Astrocyte of the spinal cord (primary cell): ENCODE results near the gene NKX2-4.
"Not testable (repeated sequence)": the region's sequence is repeated elsewhere in the genome, so short reads cannot be mapped to it uniquely, and the experiment has no call there.

Source experiments
- DNase-seq: peaks from one replicate; pipeline ENCODE4 v3.0.0; 2011; ENCODE audit warnings: low read depth, low spot score
- H3K4me3 ChIP-seq: 2 replicates; pipeline ENCODE4 v1.5.1; 2011; ENCODE audit warnings: low read depth, mild to moderate bottlenecking, low read length, moderate library complexity
- in situ Hi-C: cut with HindIII; loops from 2 replicates; pipeline ENCODE4 v1.10.0; 2017; ENCODE audit warnings: low sequenced_read_pairs
- TF ChIP-seq, protein P1 (sequence below): IDR thresholded peaks from 2 replicates; pipeline ENCODE4 v1.5.1; 2012; ENCODE audit warnings: low read depth, mild to moderate bottlenecking, low read length, inconsistent platforms

Gene NKX2-4

DNA sequence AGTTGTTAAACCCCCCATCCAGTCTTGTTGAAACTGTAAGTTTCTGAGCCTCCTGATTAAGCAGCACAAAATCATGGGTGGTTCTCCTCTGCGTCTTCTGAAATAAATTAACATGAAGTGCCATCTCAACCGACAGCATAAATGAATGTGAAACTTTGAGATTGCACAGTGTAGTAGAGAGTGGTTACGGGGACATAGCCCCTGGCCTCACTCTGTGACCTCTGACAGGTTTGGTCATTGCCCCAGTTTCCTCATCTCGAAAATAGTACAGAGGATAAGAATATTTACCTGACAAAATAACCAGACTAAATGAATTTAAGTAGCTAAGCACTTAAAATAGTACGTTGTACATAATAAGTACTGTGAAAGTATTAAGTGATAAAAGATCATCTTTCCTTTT lies 19.1 kb downstream of the NKX2-4 start:
- no peak for DNase-seq
- TF ChIP-seq, protein P1, sequence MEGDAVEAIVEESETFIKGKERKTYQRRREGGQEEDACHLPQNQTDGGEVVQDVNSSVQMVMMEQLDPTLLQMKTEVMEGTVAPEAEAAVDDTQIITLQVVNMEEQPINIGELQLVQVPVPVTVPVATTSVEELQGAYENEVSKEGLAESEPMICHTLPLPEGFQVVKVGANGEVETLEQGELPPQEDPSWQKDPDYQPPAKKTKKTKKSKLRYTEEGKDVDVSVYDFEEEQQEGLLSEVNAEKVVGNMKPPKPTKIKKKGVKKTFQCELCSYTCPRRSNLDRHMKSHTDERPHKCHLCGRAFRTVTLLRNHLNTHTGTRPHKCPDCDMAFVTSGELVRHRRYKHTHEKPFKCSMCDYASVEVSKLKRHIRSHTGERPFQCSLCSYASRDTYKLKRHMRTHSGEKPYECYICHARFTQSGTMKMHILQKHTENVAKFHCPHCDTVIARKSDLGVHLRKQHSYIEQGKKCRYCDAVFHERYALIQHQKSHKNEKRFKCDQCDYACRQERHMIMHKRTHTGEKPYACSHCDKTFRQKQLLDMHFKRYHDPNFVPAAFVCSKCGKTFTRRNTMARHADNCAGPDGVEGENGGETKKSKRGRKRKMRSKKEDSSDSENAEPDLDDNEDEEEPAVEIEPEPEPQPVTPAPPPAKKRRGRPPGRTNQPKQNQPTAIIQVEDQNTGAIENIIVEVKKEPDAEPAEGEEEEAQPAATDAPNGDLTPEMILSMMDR: no peak
- in situ Hi-C loops: no loop called here
- H3K4me3 ChIP-seq: no peak overlapping the region

DNA sequence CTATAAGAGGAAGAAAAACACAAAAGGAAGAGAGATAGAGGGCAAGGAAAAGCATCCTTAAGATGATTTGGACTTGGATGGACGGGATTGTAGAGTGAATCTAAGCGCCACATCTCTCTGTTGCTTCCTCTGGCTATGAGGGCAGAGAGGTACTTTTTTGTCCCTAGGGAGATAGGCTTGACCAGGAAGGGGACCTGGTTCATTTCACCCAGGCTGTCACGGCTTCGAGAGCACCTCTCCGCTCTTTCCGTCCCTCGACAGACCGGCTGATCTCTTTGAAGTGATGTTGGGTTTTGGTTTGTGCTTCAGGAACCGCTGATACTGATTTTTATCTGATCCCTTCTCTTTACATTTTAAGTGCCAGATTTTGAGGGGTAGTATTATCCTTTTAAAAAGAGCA lies 19.6 kb downstream of the NKX2-4 start:
- in situ Hi-C loops: no loop called here
- TF ChIP-seq, protein P1: no peak
- no peak for DNase-seq

DNA sequence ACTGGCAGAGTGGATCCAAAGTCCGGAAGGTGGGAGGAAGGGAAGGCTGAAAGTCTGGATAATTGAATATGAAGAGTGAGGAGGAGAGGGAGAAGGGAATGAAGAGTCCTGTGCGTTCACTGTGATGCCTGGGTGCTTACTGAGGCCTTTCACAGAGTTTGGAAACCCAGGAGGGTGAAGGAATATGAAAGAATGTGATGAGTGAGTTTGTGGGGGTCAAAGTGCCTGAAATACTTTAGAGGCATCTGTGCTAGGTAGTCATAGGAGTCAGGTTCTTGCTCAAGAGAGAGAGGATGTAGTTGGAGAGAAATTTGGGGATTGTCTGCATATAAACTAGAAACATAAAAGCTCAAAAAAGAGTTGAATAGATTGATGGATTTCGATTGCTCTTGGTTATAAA lies 20.7 kb downstream of the NKX2-4 start:
- in situ Hi-C loops: no loop called here
- no peak for DNase-seq
- H3K4me3 ChIP-seq: no peak overlapping the region
- TF ChIP-seq, protein P1: no peak

More for the DNA sequence above, 19.6 kb downstream of the NKX2-4 start:
- no peak overlapping the region for H3K4me3 ChIP-seq

DNA sequence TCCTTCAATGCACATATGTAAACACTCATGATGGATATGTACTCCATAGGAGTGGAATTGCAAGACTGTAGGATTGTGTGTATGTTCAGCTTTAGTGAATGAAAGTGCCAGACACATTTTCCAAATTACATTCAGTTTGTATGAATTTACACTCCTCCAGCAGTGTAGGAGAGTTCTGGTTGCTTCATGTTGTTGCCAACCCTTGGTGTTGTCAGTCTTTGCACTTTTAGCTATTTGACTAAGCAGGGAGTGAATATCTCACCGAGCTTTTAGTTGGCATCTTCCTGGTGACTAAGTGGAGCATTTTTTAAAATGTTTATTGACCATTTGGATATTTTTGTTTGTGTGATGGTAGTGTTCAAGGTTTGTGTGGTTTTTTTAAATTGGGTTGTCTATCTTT lies 23.9 kb downstream of the NKX2-4 start:
- H3K4me3 ChIP-seq: no peak overlapping the region
- DNase-seq: no peak
- in situ Hi-C loops: no loop called here
- TF ChIP-seq, protein P1: no peak

DNA sequence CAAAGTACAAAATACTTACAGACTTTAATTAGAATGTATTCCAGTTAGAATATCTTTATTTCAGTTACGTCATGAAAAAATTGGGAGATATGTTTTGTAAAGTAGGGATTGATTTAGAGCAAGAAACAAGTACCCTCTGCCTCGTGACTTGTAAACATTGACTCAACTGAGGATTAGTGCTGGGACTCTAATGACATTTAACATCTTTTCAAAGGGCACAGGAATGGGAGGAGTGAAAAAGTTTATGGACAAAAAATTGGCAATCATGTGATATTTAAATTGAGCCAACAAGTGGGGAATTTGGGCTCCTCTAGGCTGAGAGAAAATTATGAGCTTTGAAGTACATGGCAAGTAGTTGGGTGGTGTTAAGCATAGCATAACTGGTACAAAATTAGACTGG lies 25.3 kb downstream of the NKX2-4 start:
- in situ Hi-C loops: no loop called here
- TF ChIP-seq, protein P1: no peak
- H3K4me3 ChIP-seq: no peak overlapping the region
- DNase-seq: no peak

DNA sequence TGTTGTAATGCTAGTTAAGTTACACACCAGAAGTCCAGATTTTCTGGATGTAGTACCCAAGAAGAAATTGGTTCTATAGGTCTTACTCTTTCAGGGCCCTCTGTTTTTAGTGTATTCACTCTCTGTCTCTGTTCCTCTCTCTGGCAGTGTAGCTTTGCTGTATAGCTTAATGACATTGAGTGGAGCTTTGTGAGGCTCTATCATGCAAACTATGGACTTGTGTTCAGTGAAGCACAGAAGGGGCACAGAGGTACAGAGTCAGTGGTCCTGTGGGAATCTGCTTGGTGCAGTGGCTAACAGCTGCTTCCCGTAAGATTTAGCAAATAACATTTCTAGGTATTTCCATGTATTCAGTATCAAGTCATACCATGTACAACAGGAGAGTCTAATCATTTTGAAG lies 26.1 kb downstream of the NKX2-4 start:
- DNase-seq: no peak
- TF ChIP-seq, protein P1: no peak
- no peak overlapping the region for H3K4me3 ChIP-seq
- in situ Hi-C loops: no loop called here

DNA sequence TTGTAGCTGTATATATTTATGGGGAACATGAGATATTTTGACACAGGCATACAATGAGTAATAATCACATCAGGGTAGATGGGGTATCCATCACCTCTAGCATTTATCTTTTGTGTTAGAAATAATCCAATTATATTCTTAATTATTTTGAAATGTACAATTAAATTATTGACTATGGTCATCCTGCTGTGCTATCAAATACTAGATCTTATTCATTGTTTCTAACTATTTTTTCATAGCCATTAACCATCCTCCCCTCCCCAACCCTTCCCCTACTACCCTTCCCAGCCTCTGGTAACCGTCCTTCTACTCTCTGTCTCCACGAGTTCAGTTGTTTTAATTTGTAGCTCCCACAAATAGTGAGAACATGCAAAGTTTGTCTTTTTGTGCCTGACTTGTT lies 28.5 kb downstream of the NKX2-4 start:
- TF ChIP-seq, protein P1: no peak
- no peak for DNase-seq
- H3K4me3 ChIP-seq: no peak overlapping the region
- in situ Hi-C loops: no loop called here

DNA sequence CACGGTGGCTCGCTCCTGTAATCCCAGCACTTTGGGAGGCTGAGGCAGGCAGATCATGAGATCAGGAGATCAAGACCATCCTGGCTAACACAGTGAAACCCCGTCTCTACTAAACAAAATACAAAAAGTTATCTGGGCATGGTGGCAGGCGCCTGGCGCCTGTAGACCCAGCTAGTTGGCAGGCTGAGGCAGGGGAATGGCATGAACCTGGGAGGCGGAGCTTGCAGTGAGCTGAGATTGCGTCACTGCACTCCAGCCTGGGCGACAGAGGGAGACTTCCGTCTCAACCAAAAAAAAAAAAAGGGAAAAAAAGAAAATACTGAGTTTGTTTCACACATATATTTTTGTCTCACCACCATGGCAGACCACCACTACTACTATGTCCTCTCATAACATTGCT lies 31.1 kb downstream of the NKX2-4 start:
- in situ Hi-C loops, H3K4me3 ChIP-seq, DNase-seq: not testable (repeated sequence)
